ENCODE data around the gene NPHS1.
"Not testable (repeated sequence)": the region's sequence is repeated elsewhere in the genome, so short reads cannot be mapped to it uniquely, and the experiment has no call there.

The NPHS1 gene

GRCh38 chr19:35896643-35897040 is 44.3 kb upstream of the NPHS1 start:
- H3K4me3 ChIP-seq (ENCODE audit: control insufficient read depth in 1 of 7, extremely low read depth in 1 of 7, insufficient read depth in 4 of 7, low read depth in 2 of 7, low read length in 6 of 7) = no peak overlapping the region
- CTCF ChIA-PET = interaction anchor here (0.8 to 3.1 kb wide), 4 partner anchors 11 to 53 kb away, joined by 3 to 20 read pairs (median 6); no protein-coding TSS in a partner anchor
- no peak for DNase-seq
- POLR2A ChIA-PET = interaction anchor here (0.9 to 1.0 kb wide), 2 partner anchors 9 to 35 kb away, joined by 3 read pairs; no protein-coding TSS in a partner anchor
- 100% methylated on average over 12 of the region's 13 CpGs for WGBS (ENCODE audit: insufficient coverage)
- peaks cover 4 to 28% (median 25%) of the 10 kb centered on the region in 4 experiments for H3K4me1 ChIP-seq (ENCODE audit: control extremely low read depth in 1 of 4, control insufficient read depth in 4 of 4, insufficient read depth in 4 of 4, low read length in 3 of 4)
- no peak overlapping the region for H3K27ac ChIP-seq (ENCODE audit: insufficient read depth in 1 of 2, low read depth in 1 of 2, low read length in 2 of 2, poor library complexity in 1 of 2, severe bottlenecking in 2 of 2)
- peaks cover 0 to 65% (median 36%) of the 10 kb centered on the region in 4 experiments for H3K36me3 ChIP-seq (ENCODE audit: control insufficient read depth in 4 of 4, insufficient read depth in 4 of 4, low read length in 3 of 4)
- no peaks in the 10 kb centered on the region for H3K9me3 ChIP-seq (ENCODE audit: control extremely low read depth in 1 of 5, control insufficient read depth in 4 of 5, insufficient read depth in 2 of 5, low read depth in 1 of 5, low read length in 4 of 5)
- no peaks in the 10 kb centered on the region for H3K27me3 ChIP-seq (replicated peaks in 2 of 5; ENCODE audit: control insufficient read depth in 4 of 5, insufficient read depth in 5 of 5, low read length in 4 of 5)

- H3K4me1 ChIP-seq (ENCODE audit: control extremely low read depth in 1 of 4, control insufficient read depth in 4 of 4, insufficient read depth in 4 of 4, low read length in 3 of 4) = peaks cover 0 to 23% (median 19%) of the 10 kb centered on the region in 4 experiments
- ChIA-PET POLR2A (no interaction called here), CTCF (interaction anchor here (1.7 to 4.3 kb wide), 3 partner anchors 13 to 53 kb away, joined by 5 to 20 read pairs (median 16); no protein-coding TSS in a partner anchor)
- peaks cover 0 to 69% (median 39%) of the 10 kb centered on the region in 4 experiments for H3K36me3 ChIP-seq (ENCODE audit: control insufficient read depth in 4 of 4, insufficient read depth in 4 of 4, low read length in 3 of 4)
- no peak for DNase-seq
- H3K9me3 ChIP-seq (ENCODE audit: control extremely low read depth in 1 of 5, control insufficient read depth in 4 of 5, insufficient read depth in 2 of 5, low read depth in 1 of 5, low read length in 4 of 5) = no peaks in the 10 kb centered on the region
- H3K4me3 ChIP-seq (ENCODE audit: control insufficient read depth in 1 of 7, extremely low read depth in 1 of 7, insufficient read depth in 4 of 7, low read depth in 2 of 7, low read length in 6 of 7) = no peak overlapping the region
- over 99% methylated on average over 18 of the region's 21 CpGs for WGBS (ENCODE audit: insufficient coverage)
- H3K27ac ChIP-seq (ENCODE audit: insufficient read depth in 1 of 2, low read depth in 1 of 2, low read length in 2 of 2, poor library complexity in 1 of 2, severe bottlenecking in 2 of 2) = no peak overlapping the region
- no peaks in the 10 kb centered on the region for H3K27me3 ChIP-seq (replicated peaks in 2 of 5; ENCODE audit: control insufficient read depth in 4 of 5, insufficient read depth in 5 of 5, low read length in 4 of 5)
Observed at GRCh38 chr19:35895911-35896642, 43.8 kb upstream of the NPHS1 start.

GRCh38 chr19:35894342-35894741 is 42.0 kb upstream of the NPHS1 start:
- Histone ChIP-seq H3K27ac (ENCODE audit: insufficient read depth in 1 of 2, low read depth in 1 of 2, low read length in 2 of 2, poor library complexity in 1 of 2, severe bottlenecking in 2 of 2) (no peak overlapping the region), H3K27me3 (replicated peaks in 2 of 5; ENCODE audit: control insufficient read depth in 4 of 5, insufficient read depth in 5 of 5, low read length in 4 of 5) (no peaks in the 10 kb centered on the region), H3K4me1 (ENCODE audit: control extremely low read depth in 1 of 4, control insufficient read depth in 4 of 4, insufficient read depth in 4 of 4, low read length in 3 of 4) (peaks cover 0 to 16% (median 14%) of the 10 kb centered on the region in 4 experiments), H3K9me3 (ENCODE audit: control extremely low read depth in 1 of 5, control insufficient read depth in 4 of 5, insufficient read depth in 2 of 5, low read depth in 1 of 5, low read length in 4 of 5) (no peaks in the 10 kb centered on the region), H3K36me3 (ENCODE audit: control insufficient read depth in 4 of 4, insufficient read depth in 4 of 4, low read length in 3 of 4) (peaks cover 0 to 85% (median 52%) of the 10 kb centered on the region in 4 experiments), H3K4me3 (ENCODE audit: control insufficient read depth in 1 of 7, extremely low read depth in 1 of 7, insufficient read depth in 4 of 7, low read depth in 2 of 7, low read length in 6 of 7) (no peak overlapping the region)
- ChIA-PET CTCF (interaction anchor here (1.0 to 4.5 kb wide), 4 partner anchors 9 to 37 kb away, joined by 3 to 21 read pairs (median 14); no protein-coding TSS in a partner anchor), POLR2A (no interaction called here)
- no peak for DNase-seq
- WGBS (ENCODE audit: insufficient coverage) = 100% methylated on average over 1 of the region's 2 CpGs

- not testable (repeated sequence) for H3K27me3 ChIP-seq (replicated peaks in 2 of 5; ENCODE audit: control insufficient read depth in 4 of 5, insufficient read depth in 5 of 5, low read length in 4 of 5); H3K4me3 ChIP-seq (ENCODE audit: control insufficient read depth in 1 of 7, extremely low read depth in 1 of 7, insufficient read depth in 4 of 7, low read depth in 2 of 7, low read length in 6 of 7); DNase-seq; H3K27ac ChIP-seq (ENCODE audit: insufficient read depth in 1 of 2, low read depth in 1 of 2, low read length in 2 of 2, poor library complexity in 1 of 2, severe bottlenecking in 2 of 2); H3K4me1 ChIP-seq (ENCODE audit: control extremely low read depth in 1 of 4, control insufficient read depth in 4 of 4, insufficient read depth in 4 of 4, low read length in 3 of 4); H3K9me3 ChIP-seq (ENCODE audit: control extremely low read depth in 1 of 5, control insufficient read depth in 4 of 5, insufficient read depth in 2 of 5, low read depth in 1 of 5, low read length in 4 of 5)
- CTCF ChIA-PET = interaction anchor here (1.0 to 4.5 kb wide), 5 partner anchors 9 to 47 kb away, joined by 3 to 30 read pairs (median 16); no protein-coding TSS in a partner anchor
- peaks cover 7 to 87% (median 61%) of the 10 kb centered on the region in 4 experiments for H3K36me3 ChIP-seq (ENCODE audit: control insufficient read depth in 4 of 4, insufficient read depth in 4 of 4, low read length in 3 of 4)
- POLR2A ChIA-PET = interaction anchor here (1.4 kb wide), 1 partner anchor 18 kb away, joined by 3 read pairs; no protein-coding TSS in a partner anchor
- WGBS (ENCODE audit: insufficient coverage) = 94% methylated on average over 2 of the region's 3 CpGs
Observed at GRCh38 chr19:35891819-35892218, 39.5 kb upstream of the NPHS1 start.

GRCh38 chr19:35890113-35890650 is 37.9 kb upstream of the NPHS1 start:
- DNase-seq = no peak
- H3K36me3 ChIP-seq (ENCODE audit: control insufficient read depth in 4 of 4, insufficient read depth in 4 of 4, low read length in 3 of 4) = peaks cover 7 to 75% (median 50%) of the 10 kb centered on the region in 4 experiments
- H3K4me1 ChIP-seq (ENCODE audit: control extremely low read depth in 1 of 4, control insufficient read depth in 4 of 4, insufficient read depth in 4 of 4, low read length in 3 of 4) = no peaks in the 10 kb centered on the region
- ChIA-PET POLR2A (no interaction called here), CTCF (interaction anchor here (1.1 to 3.7 kb wide), 2 partner anchors 8 to 341 kb away, joined by 4 to 30 read pairs; no protein-coding TSS in a partner anchor)
- H3K4me3 ChIP-seq (ENCODE audit: control insufficient read depth in 1 of 7, extremely low read depth in 1 of 7, insufficient read depth in 4 of 7, low read depth in 2 of 7, low read length in 6 of 7) = no peak overlapping the region
- H3K9me3 ChIP-seq (ENCODE audit: control extremely low read depth in 1 of 5, control insufficient read depth in 4 of 5, insufficient read depth in 2 of 5, low read depth in 1 of 5, low read length in 4 of 5) = no peaks in the 10 kb centered on the region
- WGBS (ENCODE audit: insufficient coverage) = 100% methylated on average over 8 of the region's 13 CpGs
- no peak overlapping the region for H3K27ac ChIP-seq (ENCODE audit: insufficient read depth in 1 of 2, low read depth in 1 of 2, low read length in 2 of 2, poor library complexity in 1 of 2, severe bottlenecking in 2 of 2)
- no peaks in the 10 kb centered on the region for H3K27me3 ChIP-seq (replicated peaks in 2 of 5; ENCODE audit: control insufficient read depth in 4 of 5, insufficient read depth in 5 of 5, low read length in 4 of 5)

GRCh38 chr19:35889370-35890112 is 37.2 kb upstream of the NPHS1 start:
- H3K27ac ChIP-seq (ENCODE audit: insufficient read depth in 1 of 2, low read depth in 1 of 2, low read length in 2 of 2, poor library complexity in 1 of 2, severe bottlenecking in 2 of 2) = no peak overlapping the region
- no peak overlapping the region for H3K4me3 ChIP-seq (ENCODE audit: control insufficient read depth in 1 of 7, extremely low read depth in 1 of 7, insufficient read depth in 4 of 7, low read depth in 2 of 7, low read length in 6 of 7)
- H3K27me3 ChIP-seq (replicated peaks in 2 of 5; ENCODE audit: control insufficient read depth in 4 of 5, insufficient read depth in 5 of 5, low read length in 4 of 5) = no peaks in the 10 kb centered on the region
- ChIA-PET POLR2A (no interaction called here), CTCF (interaction anchor here (1.1 kb wide), 2 partner anchors 9 to 340 kb away, joined by 3 to 4 read pairs; no protein-coding TSS in a partner anchor)
- H3K9me3 ChIP-seq (ENCODE audit: control extremely low read depth in 1 of 5, control insufficient read depth in 4 of 5, insufficient read depth in 2 of 5, low read depth in 1 of 5, low read length in 4 of 5) = no peaks in the 10 kb centered on the region
- no peak for DNase-seq
- 99% methylated on average over 18 of the region's 18 CpGs for WGBS (ENCODE audit: insufficient coverage)
- H3K36me3 ChIP-seq (ENCODE audit: control insufficient read depth in 4 of 4, insufficient read depth in 4 of 4, low read length in 3 of 4) = peaks cover 7 to 70% (median 45%) of the 10 kb centered on the region in 4 experiments
- H3K4me1 ChIP-seq (ENCODE audit: control extremely low read depth in 1 of 4, control insufficient read depth in 4 of 4, insufficient read depth in 4 of 4, low read length in 3 of 4) = no peaks in the 10 kb centered on the region
